Hematopoietic multipotent progenitor cell treated with erythropoietin and hydrocortisone succinate and interleukin-3 and kit ligand, for 8 days (in vitro differentiated cells): Measurements from ENCODE around the gene TNPO1.

Experiments
- DNase-seq: peaks from one replicate; pipeline ENCODE4 v3.0.0-alpha.2; 2015

Gene TNPO1

DNA sequence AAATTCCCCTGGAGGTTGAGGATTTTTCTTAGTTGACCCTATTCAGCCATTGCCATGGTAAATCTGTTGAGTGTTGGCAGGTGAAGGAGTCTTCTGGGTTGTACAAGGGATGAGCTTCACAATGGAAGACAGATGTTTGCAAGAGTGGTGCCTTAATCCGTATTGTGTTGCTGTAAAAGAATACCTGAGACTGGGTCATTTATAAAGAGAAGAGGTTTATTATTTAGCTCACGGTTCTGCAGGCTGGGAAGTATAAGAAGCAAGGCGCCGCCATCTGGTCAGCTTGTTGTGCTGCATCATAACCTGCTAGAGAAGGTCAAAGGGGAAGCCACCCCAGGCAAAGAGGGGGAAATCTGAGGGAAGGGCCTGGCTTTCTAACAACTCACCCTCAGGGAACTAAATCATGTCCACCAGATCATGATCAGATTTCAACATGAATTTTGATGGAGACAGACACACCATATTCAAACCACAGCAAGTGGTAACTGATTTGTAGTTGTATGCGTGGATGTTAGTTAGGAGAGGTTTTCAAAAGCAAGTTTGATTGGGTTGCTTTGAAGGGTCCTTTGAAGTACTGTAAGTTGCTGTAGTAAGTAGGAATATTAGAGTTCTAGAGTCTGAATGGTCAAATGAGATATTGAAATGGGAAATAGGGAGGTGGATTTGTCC is 2.5 kb downstream of the TNPO1 start:
- peak; percentile 73 for DNase-seq

DNA sequence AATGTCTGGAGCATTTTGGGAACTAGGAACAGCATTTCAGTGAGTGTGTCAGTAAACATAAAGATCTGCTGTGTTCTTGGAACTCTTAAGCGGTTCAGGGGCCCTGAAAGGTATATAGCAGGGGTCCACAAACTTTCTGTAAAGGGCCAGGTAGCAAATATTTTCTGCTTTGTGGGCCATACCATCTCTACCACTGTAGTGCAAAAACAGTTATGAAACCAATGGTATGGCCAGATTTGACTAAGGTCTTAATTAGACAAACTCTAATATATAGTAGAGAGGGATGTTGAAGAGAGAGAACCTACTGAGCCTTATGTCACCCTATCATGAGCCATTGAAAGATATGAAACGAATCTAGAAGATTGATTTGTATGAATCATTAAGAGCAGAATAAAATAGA is 5.3 kb downstream of the TNPO1 start:
- no peak for DNase-seq

DNA sequence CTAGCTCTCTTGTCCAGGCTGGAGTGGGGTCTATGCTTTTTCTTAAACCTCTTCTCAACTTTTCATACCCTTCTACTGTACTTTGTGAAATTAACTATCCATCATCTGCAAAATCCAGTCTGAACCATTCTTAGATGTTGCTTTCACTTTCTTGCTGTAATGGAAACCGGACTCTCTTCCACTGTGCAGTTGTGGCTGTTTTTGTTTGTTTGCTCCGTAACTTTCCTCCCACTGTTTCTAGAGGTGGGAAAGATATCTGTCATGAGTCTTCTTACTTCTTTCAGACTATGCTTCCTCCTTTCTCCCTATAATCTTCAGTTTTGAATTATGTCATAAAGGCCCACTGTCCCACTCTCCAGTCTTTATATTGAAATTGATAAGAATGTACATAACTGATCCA is 6.5 kb downstream of the TNPO1 start:
- no peak for DNase-seq

DNA sequence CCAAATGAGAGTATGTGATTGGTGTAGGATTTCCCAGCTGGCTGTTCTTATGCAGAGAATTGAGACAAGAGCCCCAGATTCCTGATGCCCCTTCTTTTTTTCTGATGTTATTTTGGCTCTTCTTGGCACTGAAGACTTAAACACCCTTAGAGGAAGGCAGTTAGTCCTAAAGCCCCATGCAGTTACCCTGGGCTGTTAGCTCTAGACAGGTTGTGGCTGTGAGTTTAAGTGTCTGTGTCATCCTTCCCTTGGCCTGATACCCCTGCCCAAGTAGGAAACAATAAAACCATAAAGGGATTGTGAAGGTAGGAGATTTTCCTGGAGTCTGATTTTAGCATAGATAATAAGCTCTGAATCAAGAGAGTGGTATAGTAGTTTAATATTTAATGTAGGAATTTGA is 13.2 kb downstream of the TNPO1 start:
- DNase-seq, result no peak

DNA sequence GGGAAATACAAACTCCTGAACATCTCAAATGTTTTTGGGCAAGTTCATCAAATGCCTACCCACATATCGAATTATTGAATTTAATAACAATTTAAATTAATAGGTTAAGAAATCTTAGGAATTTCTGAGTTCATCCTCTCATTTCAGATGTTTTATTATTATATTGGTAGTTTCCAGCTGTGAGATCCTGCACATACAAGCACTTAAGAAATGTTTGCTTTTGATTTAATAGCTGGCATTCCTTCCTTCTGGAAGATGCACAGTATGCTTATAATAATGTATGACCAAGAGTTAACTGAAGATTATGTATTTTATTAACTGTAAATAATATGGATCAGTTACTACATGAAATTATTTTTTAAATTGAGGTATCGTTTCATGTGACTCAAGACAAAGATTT is 13.9 kb downstream of the TNPO1 start:
- DNase-seq, result no peak

DNA sequence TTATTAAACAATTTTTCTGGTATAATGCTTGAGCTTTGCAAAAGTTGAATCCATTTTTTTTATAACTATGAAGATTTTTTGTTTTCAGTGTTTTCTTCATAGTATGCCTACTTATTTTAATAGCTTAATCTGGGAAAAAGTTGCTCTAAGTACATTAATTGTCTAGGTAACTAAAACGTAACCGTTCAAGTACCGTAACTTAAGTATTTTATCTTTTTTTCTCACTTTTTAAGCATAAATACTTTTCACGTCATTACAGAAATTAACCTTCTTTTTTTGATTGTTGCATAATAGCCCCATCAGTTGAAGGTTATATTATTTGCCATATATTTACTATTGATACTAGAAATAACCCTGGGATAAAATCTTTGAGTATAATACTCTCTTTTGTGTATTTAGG is 15.2 kb downstream of the TNPO1 start:
- DNase-seq, result no peak

DNA sequence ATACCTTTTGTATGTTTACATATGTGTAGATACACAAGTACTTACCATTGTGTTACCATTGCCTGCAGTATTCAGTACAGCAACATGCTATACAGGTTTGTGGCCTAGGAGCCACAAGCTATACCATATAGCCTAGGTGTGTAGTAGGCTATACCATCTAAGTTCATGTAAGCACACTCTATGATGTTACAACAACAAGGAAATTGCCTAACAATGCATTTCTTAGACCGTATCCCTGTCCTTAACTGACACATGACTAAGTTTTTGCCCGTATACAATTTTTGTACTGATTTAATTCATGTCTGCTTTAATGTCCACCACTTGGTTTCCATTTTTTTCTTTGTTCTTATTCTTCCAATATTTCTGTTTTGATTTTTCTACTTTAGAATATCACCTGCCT is 18.5 kb downstream of the TNPO1 start:
- no peak for DNase-seq

DNA sequence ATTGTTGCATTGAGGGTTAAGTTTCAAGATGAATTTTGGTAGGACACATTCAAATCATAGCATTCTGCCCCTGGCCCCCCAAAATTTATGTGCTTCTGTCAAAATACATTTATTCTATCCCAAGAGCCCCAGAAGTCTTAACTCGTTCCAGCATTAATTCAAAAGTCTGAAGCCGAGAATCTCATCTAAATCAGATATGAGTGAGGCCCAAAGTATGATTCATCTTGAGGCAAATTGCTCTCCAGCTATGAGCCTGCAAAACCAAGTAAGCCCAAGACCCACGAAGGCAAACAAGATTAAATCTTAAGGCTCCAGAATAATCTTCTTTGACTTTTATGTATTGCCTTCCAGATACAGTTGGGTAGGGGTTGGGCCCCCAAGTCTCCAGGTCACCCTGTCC is 19.2 kb downstream of the TNPO1 start:
- DNase-seq, result no peak

DNA sequence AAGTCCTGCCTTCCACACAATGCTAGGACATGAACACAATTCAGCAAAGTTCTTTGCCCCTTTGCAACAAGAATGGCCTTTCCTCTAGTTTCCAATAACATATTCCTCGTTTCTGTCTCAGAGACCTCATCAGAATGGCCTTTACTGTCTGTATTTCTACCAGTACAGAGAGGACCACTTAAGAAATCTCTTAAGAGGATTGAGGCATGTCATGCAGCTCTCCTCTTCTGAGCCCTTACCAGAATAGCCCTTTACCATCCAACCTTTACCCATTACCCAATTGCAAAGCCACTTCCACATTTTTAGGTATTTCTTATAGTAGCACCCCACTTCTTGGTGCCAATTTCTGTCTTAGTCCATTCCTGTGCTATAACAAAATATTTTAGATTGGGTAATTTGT is 20.3 kb downstream of the TNPO1 start:
- DNase-seq, result no peak

DNA sequence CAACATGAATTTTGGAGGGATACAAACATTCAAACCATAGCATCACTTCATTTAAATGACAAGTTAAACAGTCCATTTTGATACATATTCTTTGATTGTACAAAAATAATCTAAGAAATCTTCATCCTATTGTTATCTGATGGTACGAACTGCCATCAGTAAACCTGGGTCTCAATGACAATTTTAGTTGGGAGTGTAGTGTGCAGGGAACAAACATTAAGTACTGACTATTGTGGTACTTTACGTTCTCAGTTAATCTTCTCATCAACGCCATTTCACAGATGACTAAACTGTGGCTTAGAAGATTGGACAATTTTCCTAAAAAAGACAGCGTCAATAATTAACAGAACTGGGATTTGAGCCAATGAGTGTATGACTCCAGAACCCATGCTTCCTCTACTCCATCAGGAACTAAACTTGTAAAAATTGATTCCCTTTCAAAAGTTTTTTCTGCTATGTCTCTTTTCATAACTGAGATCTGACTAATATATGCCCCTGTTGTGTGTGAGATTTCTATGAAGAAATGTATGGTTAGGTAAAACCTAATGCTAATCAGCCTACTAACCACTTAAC is 21.1 kb downstream of the TNPO1 start:
- no peak for DNase-seq

DNA sequence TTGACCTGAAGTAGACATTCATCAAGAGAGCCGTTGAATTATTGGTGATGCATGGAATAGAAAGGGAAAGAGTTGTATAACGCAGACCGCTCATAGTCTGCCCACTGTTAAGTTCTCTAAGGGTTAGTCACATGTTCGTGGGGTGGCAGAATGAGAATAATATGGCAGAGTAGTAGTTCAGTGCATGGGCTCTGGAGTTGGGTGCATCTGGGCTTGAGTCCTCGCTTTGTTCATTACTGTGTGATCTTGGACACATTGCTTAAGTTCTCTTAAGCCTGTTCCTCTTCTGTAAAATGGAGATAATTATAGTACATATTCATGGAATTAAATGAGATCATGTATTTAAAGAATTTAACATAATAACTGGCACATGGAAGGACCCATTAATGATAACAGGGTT is 23.6 kb downstream of the TNPO1 start:
- no peak for DNase-seq

DNA sequence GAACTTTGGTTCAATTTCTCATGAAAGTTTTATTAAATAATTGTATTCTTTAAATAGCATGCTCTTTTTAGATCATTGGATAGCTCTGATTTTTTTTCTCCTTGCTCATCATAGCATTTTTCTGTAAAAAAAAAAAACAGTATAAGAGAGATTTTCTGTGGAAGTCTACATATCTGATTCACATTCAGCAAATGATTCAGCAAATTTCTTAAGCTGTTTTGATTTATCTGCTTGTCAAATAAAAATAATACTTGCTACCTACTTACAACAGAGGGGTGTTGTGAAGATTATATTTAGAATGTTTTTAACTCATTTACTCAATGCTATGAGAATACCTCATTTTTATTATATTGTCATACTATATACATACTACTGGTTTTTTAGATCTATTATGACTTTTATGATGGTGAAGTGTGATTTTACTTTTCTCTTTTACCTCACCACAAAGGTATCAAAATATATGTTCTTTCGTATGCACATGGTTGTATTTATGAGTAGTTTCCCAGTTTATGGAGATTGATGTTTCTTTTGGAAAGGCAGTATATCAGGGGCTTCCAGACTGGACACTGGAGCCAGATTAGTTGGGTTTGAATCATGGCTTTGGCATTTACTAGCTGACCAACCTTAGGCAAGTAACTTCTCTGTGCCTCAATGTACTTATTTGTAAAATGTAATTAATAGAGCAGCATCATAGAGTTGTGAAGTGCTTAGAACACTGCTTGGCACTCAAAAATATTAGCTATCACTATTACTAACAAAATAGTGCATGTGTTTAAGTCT is 25.5 kb downstream of the TNPO1 start:
- DNase-seq, result no peak

DNA sequence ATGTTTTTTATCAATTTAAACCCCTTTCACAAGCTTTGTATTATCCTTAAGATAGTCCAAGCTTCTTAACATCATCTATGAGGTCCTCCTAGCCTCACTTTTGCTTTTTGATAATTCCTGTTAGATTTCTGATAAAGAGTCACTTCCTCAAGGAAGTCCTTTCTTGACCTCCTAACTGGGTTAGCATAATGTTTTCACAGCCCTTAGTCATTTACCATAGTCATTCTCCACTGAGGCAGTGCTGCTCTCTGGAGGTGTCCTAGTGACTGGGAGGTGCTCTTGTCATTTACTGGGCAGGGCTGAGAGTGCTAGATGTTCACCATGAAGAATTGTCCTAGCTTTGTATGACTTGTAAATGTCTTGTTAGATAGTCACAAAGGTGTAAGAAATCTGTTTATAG is 26.4 kb downstream of the TNPO1 start:
- peak; percentile 32 for DNase-seq

DNA sequence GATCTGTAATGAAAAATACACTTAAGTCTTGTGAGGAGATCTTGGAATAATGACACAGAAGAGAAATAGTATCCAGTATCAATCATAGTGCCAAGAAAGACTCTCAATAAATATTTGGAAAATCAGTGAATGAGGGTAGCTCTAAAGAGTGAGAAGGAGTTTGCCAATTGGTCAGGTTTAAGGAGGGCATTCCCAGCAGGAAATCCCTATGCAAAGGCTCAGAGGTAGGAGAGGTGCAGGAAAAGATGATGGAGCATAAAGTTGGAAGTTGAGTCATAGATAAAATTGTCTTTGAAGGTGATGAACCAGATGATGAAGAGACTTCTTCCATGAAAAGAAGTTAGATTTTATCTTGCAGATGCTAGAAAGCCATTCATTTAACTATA is 27.8 kb downstream of the TNPO1 start:
- DNase-seq, result no peak

DNA sequence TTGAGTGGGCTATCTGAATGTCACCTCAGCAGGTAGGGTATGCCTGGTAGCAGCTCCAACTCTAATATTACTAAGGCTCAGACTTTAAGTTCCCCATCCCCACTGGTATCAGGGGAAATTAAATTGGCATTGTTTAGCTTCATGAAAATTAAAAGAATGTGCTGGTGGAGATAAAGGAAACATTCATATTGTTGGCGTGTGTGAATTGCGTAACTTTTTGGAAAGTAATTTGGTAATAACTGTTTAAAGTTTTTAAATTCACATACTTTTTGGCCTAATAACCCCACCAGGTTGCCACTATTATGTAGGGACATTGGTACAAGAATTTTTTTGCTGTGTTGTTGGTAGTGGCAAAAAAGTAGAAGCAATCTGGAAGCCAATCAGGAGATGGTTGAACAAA is 29.4 kb downstream of the TNPO1 start:
- no peak for DNase-seq

DNA sequence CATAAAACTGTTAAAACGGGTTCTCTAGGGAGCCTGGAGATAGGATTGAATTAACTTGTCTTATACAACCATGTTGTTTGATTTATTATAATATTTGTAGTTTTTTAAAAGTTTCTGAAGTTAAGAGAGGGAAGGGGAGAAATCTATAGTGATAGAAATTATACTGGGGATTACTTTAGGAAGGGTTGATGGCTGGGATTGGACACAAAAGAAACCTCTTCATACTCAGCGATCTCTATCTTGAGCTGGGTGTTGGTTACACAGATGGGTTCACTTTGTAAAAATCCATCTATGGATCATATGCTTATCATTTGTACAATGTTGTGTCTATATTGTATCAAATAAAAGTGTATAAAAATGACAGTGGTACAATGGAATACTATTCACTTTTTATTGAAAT is 30.0 kb downstream of the TNPO1 start:
- DNase-seq, result no peak

DNA sequence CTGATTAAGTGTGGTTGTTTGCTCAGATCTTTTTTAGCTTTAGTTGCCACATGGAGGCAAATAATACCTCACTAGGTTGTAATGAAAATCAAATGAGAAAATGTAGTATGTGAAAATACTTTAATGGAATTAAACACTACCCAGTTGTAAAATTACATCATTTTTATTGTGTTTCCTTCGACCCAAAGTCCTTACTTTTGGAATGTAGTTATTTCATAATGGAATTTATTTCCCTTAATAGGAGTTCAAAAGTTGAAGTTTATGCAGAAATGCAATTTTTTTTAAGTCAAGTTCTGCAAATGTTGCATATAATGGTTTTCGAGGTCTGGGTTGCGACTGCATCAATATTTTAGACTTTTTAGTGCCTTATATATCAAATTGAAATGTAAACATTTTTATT is 31.0 kb downstream of the TNPO1 start:
- DNase-seq, result no peak

DNA sequence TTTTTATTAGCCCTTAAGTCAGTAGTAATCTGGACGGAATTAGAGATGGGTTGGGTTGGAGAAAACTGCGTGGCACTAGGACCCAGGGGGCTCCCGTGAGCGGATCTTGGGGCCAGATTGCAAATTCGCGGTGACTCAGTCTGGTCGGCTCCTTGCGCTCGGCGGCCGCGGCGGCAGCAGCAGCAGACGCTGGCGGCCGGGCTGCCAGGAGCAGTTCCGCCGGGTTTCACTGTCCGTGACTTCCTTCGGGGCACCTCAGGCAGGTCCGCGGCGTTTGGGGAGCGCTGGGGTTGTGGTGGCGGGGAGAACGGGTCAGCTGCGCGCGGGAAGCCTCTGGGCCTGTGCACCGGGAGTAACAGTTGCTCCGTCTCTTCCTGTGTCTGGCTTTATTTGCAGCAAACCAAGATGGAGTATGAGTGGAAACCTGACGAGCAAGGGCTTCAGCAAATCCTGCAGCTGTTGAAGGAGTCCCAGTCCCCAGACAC is 31.6 kb downstream of the TNPO1 start:
- DNase-seq, result peak; percentile 90

DNA sequence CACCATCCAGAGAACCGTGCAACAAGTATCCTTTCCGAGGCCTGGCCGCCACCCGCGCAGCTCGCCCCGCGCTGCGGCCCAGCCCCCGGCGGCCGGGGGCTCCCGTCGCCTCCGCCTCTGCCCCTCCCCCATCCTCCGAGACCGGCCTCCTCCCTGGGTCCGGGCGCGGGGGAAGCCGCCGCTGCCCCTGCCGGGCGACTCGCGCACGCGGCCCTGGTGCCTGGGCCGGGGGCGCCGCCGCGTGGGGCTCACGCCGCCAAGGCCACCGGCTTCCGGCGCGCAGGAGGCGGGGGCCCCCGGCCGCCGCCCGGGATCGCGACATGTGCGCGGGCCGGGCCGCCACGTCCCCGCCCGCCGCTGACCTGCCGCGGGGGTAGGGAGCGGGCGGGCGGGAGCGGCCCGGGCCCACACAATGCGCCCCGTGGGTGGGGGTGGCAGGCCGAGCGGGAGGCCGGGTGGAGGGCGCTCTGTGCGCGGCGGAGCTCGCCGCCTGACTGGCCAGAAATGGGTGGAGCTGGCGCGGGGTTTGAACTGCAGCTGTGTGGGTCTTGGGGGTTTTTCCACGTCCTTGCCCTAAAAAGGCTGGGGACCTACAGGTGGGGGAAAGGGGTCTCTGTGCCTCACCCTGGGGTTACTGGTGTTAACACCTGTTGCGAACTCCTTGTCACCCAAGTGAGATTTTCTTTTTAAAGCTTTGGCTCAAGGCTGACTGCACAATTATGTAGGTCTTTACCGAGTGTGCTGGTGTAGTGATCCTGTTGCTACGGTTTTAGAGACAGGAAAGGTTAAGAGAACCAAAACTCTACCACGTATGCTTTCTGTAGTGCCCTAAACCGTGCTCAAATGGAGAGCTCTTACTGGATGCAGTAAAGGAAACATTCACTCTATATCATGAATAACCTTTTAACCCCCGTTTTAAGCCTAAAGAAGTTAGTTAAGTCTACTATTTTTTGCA is 32.3 kb downstream of the TNPO1 start:
- peak; percentile 48 for DNase-seq

DNA sequence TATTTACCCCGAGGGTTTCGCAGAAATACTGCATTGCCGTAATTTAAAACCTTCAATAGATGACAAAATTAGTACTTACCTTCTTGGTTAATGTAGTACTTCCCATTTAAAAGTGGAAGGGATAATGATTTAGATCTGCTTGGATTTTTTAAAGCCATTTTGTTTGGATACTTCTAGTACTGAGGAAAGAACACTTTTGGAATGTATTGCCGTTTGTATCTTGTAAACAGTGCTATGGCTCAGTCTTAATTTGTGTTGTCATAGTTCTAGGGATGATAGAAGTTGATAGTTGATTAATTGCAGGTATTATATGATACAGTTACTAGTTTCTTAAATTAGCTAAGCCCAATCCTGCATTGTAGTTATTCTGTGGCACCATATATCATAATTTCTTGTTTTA is 33.1 kb downstream of the TNPO1 start:
- no peak for DNase-seq

DNA sequence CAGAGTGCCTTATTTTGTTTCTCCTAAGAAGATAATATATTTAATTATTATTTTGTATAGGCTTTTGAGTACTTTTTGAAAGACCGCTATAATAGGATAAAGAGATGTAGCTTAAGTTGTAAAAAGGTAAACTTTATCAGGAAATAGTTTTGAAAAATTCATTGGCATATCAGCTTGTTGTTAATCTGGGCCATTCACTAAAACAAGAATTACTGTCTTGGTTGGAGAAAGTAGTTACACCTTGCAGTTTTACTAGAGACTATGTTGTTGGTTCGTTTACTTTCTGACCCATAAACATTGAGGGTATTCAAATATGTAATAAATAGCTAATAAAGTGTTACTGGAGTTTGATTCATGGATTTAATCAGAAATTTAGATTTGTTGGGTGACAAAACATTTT is 33.7 kb downstream of the TNPO1 start:
- DNase-seq, result no peak

DNA sequence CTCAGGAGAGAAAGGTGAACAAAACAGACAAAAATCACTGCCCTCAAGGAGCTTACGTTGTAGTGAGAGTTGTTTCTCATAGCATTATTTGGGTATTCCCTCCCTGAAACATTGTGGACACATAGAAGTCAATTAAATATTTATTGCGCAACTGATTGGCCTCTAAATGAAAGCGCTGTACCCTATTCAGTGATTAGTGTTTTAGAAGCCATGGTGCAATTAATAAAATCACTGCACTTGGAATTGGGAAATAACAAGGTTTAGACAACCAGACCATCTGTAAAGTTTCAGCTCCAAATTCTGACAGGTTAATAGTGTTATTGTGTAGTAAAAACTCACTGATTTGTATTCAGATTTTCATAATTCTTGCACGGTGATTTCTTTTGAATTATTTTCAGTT is 35.9 kb downstream of the TNPO1 start:
- no peak for DNase-seq

DNA sequence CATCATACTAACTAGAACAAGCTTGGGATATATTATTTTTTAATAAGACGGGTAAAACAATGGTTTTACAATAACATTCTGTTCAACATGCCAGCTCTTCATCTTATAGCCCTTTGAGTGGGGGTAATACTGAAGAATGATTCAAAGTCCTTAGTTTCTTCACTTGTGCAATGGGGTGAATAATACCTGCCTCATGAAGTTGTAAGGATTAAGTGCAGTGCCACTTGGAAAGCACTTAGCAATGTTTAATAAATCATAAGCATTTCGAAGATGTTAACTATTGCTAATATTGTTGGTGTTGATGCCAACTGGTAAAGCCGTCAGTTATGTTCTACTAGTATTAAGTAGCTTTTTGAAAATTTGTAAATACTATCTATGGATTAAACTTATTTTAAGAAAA is 38.0 kb downstream of the TNPO1 start:
- DNase-seq, result no peak
